Measurements from ENCODE around the gene RASA3.

GRCh38 chr13:114088863-114089262 lies 43.6 kb downstream of the RASA3 start:
- TF ChIP-seq EZH2phosphoT487 (IDR thresholded peaks at IDR 0.05; ENCODE audit: borderline replicate concordance, low read depth, low read length) (no peak), CTCF (conservative IDR thresholded peaks at IDR 0.05; ENCODE audit: low read length) (no peak)
